GM21381 (cell line): ENCODE results near the gene NFRKB.

ENCODE experiments used
- ATAC-seq: cut with Tn5 transposase; IDR thresholded peaks from one replicate; pipeline ENCODE4 v1.9.1; 2021; ENCODE audit warnings: mild to moderate bottlenecking, moderate library complexity; ENCODE audit not compliant: unreplicated experiment

Gene NFRKB

GRCh38 chr11:129895126-129896041 is at the start of gene NFRKB:
TSS of gene NFRKB (minus strand) at chr11:129895578. CDS start at chr11:129892849, 2,729 bp downstream.
- ATAC-seq: peak; percentile 95

DNA sequence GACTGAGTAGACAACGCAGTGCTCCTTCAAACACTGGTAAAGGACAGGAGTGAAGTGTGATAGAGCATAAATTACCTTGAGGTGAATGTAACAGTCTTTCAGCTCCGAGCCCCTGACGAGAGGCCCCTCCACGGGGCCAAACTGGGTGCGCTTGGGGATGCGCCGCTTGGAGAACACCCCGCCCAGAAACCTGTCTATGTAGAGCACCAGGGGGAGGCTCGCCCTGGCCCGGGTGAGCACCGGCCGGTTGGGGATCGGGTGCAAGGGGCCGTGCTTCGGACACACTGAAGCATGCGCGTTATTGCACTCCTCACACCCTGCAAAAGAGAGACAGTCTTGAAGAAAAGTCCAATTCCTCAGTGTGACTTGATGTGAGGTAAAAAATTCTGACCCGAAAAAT is 49.3 kb upstream of the NFRKB start:
- ATAC-seq: no peak

DNA sequence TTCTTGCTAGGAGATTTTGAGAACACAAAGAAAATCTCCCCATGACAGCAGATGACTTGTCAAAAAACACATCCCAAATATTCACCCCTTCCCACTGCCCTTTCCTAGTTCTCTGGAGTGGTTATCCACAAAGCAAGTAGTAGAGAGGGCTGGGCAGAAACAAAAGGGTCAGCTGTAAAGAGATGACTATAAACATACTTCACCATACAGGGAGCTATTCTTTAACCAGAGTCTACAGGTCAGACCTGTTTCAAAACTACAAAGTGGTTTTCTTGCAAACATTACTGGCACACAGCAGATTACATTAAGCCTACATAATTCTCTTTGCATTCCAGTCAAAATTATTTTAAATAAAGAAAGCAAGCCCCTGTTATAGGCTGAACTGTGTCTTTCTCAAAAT is 47.7 kb upstream of the NFRKB start:
- ATAC-seq: no peak

DNA sequence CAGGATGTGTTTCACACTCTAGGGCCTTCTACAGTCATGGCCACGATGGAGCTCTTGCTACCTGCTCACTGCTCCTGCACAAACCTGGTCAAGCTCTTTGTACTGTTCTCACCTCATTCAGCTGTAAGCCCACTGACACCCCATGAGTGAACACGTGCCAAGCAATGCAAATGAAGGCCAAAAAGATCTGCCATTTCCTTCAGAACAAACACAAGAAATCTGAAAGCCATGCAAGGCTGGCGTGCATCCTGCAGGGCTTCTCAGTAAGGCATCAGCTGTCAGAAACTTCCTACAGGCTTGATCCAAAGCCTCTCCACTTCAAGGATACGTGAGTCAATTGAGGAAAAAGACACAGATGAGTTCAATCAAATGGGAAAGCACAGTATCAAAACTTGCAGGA is 44.1 kb upstream of the NFRKB start:
- no peak for ATAC-seq

DNA sequence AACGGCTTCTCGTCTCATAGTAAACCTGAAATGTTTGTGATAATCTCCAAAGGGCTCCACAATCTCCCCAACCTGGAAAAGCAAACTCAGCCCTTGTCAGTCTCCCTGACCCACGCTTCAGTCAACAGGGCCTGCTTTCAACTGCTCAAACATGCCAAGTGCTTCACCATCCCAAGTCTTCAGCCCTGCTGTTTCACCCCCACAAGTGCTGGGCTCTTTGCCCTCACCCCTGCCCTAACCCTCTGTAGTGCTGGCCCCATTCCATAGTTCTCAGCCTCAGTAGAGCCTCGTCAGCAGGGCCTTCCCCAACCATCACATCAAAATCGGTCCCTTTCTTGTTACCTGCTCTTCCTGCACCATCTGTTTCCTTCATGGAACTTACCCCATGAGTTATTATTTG is 43.4 kb upstream of the NFRKB start:
- ATAC-seq: no peak

DNA sequence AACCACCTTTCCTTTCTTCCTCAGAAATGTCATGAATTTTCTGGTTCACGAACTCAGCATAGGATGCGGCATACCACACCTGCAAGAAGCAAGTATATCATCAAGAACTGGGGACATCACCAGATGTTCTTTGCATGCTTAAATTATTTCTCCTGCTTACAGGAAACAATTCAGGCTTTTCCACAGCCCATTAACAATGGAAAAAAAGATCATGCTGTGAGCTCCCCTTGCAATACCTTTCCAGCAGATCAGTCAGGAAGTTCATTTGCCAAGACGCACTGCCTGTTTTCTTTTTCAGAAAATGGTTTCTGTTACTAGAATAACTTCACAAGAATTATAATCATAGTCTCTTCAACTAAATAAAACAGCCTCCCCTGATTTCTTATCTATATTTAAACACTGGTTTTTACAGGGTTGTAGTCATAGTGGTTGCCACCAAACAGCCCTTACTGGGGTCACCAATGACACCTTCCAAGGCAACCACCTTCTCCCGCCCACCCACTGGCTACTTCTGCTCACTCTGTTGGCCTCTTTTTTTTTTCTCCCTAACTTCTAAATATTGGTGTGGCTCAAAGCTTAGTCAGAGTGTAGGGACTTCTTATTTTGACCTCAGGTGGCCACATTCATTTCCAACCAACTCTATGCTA is 42.3 kb upstream of the NFRKB start:
- no peak for ATAC-seq

DNA sequence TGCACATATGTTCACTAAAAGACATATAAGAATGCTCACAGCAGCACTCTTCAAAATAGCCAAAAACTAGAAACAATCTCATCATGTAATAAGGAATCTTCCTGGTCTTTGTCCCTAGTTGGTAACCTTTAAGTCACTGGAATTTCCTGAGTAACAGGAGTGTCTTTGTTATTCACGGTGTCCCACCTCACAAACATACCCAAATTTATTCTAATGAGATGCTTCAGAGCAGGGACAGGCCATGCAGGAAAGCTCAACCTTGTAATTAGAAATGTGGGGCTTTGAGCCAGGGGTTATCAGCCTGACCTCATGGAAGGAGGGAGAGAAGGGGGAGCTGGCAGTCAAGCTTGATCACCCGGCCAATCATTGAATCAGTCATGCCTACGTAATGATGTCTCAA is 40.3 kb upstream of the NFRKB start:
- ATAC-seq: no peak

DNA sequence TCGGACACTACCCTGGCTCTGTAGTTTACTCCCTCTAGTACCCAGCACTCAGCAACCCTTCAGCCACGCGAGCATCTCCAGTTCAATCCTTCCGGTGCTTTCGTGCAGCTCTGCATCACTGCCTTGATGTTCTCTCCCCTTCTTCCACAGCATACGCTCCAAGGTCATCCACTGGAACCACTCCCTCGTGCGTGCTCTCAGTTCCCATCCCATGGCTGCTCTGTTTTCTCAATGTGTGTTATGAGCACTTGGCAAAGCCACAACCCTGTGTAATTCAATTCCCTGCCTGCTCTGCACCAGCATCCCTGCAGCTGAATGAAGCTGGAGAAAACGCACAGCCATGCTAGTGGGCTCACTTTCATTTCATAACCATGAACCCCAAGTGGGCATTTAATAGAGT is 38.5 kb upstream of the NFRKB start:
- no peak for ATAC-seq

DNA sequence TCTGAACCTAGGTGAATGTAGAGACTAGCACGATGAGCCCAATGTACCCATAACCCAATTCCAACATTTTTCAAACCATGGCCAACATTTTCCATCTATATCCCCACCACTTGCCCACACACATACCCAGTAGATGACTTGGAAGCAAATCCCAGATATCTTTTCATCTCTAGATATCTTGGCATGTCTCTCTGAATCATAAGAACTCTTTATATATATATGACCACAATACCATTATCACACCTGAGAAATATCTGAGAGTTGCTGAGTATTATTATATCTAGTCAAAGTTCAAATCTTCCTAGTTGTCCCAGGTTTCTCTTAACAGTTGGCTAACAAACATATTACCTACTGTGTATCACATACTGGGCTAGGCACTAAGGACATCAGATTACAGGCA is 37.9 kb upstream of the NFRKB start:
- ATAC-seq: no peak

DNA sequence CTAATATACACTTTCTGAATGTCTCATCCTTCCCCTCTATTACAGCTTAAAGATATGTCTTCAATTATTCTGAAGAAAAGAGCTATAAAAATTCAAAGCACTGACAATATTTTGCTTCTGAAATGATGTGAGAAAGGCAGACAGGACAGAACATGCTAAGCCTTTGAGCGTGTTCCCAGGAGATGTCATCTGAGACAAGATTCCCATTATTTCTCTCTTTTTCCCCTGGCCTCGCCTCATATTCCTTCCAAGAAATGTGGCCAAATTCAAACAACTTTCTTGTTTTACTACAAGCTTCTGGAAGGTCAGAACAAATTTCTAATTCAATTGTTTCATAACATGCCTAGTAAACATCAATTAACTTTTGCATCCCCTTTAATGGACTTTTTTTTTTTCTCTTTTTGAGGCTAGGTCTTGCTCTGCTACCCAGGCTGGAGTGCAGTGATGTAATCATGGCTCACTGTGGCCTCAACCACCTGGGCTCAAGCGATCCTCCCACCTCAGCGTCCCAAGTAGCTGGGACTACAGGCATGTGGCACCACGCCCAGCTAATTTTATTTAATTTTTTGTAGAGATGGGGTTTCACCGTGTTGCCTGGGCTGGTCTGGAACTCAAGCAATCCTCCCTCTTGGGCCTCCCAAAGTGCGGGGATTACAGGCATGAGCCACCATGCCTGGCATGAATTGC is 37.1 kb upstream of the NFRKB start:
- no peak for ATAC-seq

GRCh38 chr11:129930743-129931142 is 35.4 kb upstream of the NFRKB start:
- ATAC-seq: no peak

GRCh38 chr11:129930296-129930695 is 34.9 kb upstream of the NFRKB start:
- ATAC-seq: no peak

GRCh38 chr11:129929721-129930120 is 34.3 kb upstream of the NFRKB start:
- ATAC-seq: no peak

GRCh38 chr11:129928923-129929692 is 33.7 kb upstream of the NFRKB start:
- ATAC-seq: no peak

- no peak for ATAC-seq
These were observed 27.3 kb upstream of the NFRKB start for GRCh38 chr11:129922674-129923073.

GRCh38 chr11:129918361-129918760 is 23.0 kb upstream of the NFRKB start:
- no peak for ATAC-seq

GRCh38 chr11:129917231-129917630 is 21.9 kb upstream of the NFRKB start:
- no peak for ATAC-seq

GRCh38 chr11:129911298-129911697 is 15.9 kb upstream of the NFRKB start:
- no peak for ATAC-seq

DNA sequence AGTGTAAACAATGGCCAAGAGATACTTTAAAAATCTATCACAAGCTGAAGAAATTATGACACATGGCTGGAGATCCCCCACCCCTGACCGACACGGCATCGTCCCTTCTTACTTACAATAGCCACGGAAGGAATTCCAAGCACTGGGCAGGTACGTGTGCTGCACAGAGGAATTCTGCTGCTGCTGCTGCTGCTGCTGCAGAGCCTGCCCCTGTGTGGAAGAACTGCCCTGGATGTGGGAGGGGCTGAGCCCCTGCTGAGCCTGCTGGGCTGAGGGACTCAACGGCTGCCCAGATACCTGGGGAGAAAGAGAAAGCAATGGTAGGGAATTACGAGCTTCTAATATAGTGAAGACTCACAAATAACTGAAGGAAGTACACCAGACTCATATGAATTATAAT is 15.0 kb upstream of the NFRKB start:
- ATAC-seq: no peak

- ATAC-seq: no peak
These were observed 10.0 kb upstream of the NFRKB start for GRCh38 chr11:129905402-129905801.

DNA sequence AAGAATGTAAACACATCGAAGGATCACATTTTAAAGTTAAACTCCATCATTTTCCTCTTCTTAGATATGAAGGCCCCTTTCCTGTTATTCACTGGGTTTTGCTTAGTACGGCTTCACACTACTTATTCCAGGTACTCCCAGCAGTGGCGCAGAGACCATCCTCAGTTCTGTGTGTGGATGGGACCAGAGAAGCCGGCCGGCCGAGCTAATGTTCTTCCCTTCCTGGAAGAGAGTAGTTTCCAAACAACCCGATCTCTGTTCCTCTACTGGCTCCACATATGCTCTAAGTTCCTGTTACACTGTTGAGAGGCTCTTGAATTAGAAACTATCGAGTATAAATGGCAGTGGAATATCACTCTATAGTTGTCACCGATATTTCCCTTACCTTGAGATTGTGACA is 684 bp upstream of the NFRKB start:
- ATAC-seq: no peak
